Trophoblast cell (in vitro differentiated cells and primary cell): ENCODE measurements around the gene CFAP46.

ENCODE experiments used
- DNase-seq, 2 donors: peaks; one replicate each; pipeline ENCODE4 v3.0.0-alpha.2; 2016
- H2AFZ ChIP-seq: 2 replicates; pipeline ENCODE4 v1.6.1; 2013; ENCODE audit warnings: low read length, moderate library complexity, mild to moderate bottlenecking; ENCODE audit not compliant: insufficient read depth, poor library complexity
- H2AK5ac ChIP-seq: 2 replicates; pipeline ENCODE4 v1.6.1; 2013; ENCODE audit warnings: mild to moderate bottlenecking, low read length
- H2BK120ac ChIP-seq: 2 replicates; pipeline ENCODE4 v1.6.1; 2013; ENCODE audit warnings: low read length, mild to moderate bottlenecking, moderate library complexity; ENCODE audit not compliant: insufficient read depth, poor library complexity
- H2BK12ac ChIP-seq: 2 replicates; pipeline ENCODE4 v1.6.1; 2013; ENCODE audit warnings: mild to moderate bottlenecking, low read length, moderate library complexity
- H2BK5ac ChIP-seq: 2 replicates; pipeline ENCODE4 v1.6.1; 2013; ENCODE audit warnings: low read length, low read depth, moderate library complexity, mild to moderate bottlenecking; ENCODE audit not compliant: poor library complexity
- H3K14ac ChIP-seq: 2 replicates; pipeline ENCODE4 v1.6.1; 2013; ENCODE audit warnings: mild to moderate bottlenecking, low read length
- H3K18ac ChIP-seq: 2 replicates; pipeline ENCODE4 v1.6.1; 2013; ENCODE audit warnings: mild to moderate bottlenecking, low read length
- H3K23ac ChIP-seq: 2 replicates; pipeline ENCODE4 v1.6.1; 2013; ENCODE audit warnings: low read length
- H3K27ac ChIP-seq: 2 replicates; pipeline ENCODE4 v1.5.1; 2013; ENCODE audit warnings: low read depth, mild to moderate bottlenecking, inconsistent platforms, low read length, moderate library complexity
- H3K27me3 ChIP-seq: 2 replicates; pipeline ENCODE4 v1.6.1; 2013; ENCODE audit warnings: inconsistent platforms, mild to moderate bottlenecking, low read length, moderate library complexity; ENCODE audit not compliant: insufficient read depth
- H3K36me3 ChIP-seq, 2 experiments: 1 replicate in 1 of 2; 2 replicates in 1 of 2; pipeline ENCODE4 v1.6.1; 2013; ENCODE audit warnings: low read length in 2 of 2, mild to moderate bottlenecking in 2 of 2, moderate library complexity in 1 of 2; ENCODE audit not compliant: insufficient read depth in 2 of 2, control insufficient read depth in 1 of 2
- H3K4ac ChIP-seq: 2 replicates; pipeline ENCODE4 v1.6.1; 2013; ENCODE audit warnings: low read depth, mild to moderate bottlenecking, low read length, moderate library complexity
- H3K4me1 ChIP-seq, 2 experiments: 1 replicate in 1 of 2; 2 replicates in 1 of 2; pipeline ENCODE4 v1.6.1; 2013; ENCODE audit warnings: low read length in 2 of 2, mild to moderate bottlenecking in 2 of 2, moderate library complexity in 1 of 2; ENCODE audit not compliant: insufficient read depth in 2 of 2, control insufficient read depth in 1 of 2
- H3K4me2 ChIP-seq: 2 replicates; pipeline ENCODE4 v1.6.1; 2013; ENCODE audit warnings: inconsistent platforms, mild to moderate bottlenecking, low read length, moderate library complexity
- H3K4me3 ChIP-seq: 2 replicates; pipeline ENCODE4 v1.5.1; 2013; ENCODE audit warnings: mild to moderate bottlenecking, low read depth, low read length, inconsistent platforms
- H3K79me1 ChIP-seq: one replicate; pipeline ENCODE4 v1.6.1; 2013; ENCODE audit warnings: low read length
- H3K79me2 ChIP-seq: 2 replicates; pipeline ENCODE4 v1.6.1; 2013; ENCODE audit warnings: low read length, mild to moderate bottlenecking; ENCODE audit not compliant: control insufficient read depth, insufficient read depth, poor library complexity
- H3K9ac ChIP-seq: 2 replicates; pipeline ENCODE4 v1.6.1; 2013; ENCODE audit warnings: mild to moderate bottlenecking, low read length
- H3K9me3 ChIP-seq: 2 replicates; pipeline ENCODE4 v1.6.1; 2013; ENCODE audit warnings: low read depth, mild to moderate bottlenecking, control low read depth, inconsistent platforms, low read length; ENCODE audit not compliant: insufficient read depth
- H4K12ac ChIP-seq: 2 replicates; pipeline ENCODE4 v1.6.1; 2013; ENCODE audit warnings: low read depth, mild to moderate bottlenecking, low read length, moderate library complexity
- H4K8ac ChIP-seq: 2 replicates; pipeline ENCODE4 v1.6.1; 2013; ENCODE audit warnings: low read depth, mild to moderate bottlenecking, low read length, moderate library complexity
- H4K91ac ChIP-seq: one replicate; pipeline ENCODE4 v1.6.1; 2013; ENCODE audit warnings: low read depth, mild to moderate bottlenecking, low read length, moderate library complexity
- WGBS: extraction: QIAGEN DNeasy Blood & Tissue Kit; methylation state at CpG from one replicate; pipeline ENCODE4 v1.1.7; 2013; ENCODE audit warnings: missing lambda C conversion rate; ENCODE audit not compliant: insufficient read length, insufficient coverage; ENCODE audit errors: extremely low coverage; 5-methylcytosine and 5-hydroxymethylcytosine counted together

The CFAP46 gene

GRCh38 chr10:132884691-132885271, 57.6 kb downstream of the CFAP46 start:
- H2BK12ac ChIP-seq: no peak overlapping the region
- H3K27ac ChIP-seq: no peak overlapping the region
- H4K12ac ChIP-seq: no peak overlapping the region
- peaks cover 0 to 2% of the 10 kb centered on the region in 2 experiments for H3K4me1 ChIP-seq
- H3K18ac ChIP-seq: no peak overlapping the region
- H2BK5ac ChIP-seq: no peak overlapping the region
- no peak for DNase-seq
- H3K23ac ChIP-seq: no peak overlapping the region
- H3K9ac ChIP-seq: no peak overlapping the region
- no peak overlapping the region for H4K8ac ChIP-seq
- H3K4me2 ChIP-seq: no peak overlapping the region
- no peak overlapping the region for H3K4me3 ChIP-seq
- H3K36me3 ChIP-seq: no peaks in the 10 kb centered on the region
- no peak overlapping the region for H3K4ac ChIP-seq
- H4K91ac ChIP-seq: no peak overlapping the region
- no peak overlapping the region for H2AK5ac ChIP-seq
- no peaks in the 10 kb centered on the region for H3K27me3 ChIP-seq
- no peaks in the 10 kb centered on the region for H3K79me1 ChIP-seq
- no CpG with 5 or more reads among the region's 28 CpGs for WGBS
- H3K14ac ChIP-seq: no peak overlapping the region
- H2BK120ac ChIP-seq: no peak overlapping the region
- H3K9me3 ChIP-seq: peaks cover 6% of the 10 kb centered on the region
- no peaks in the 10 kb centered on the region for H3K79me2 ChIP-seq
- no peak overlapping the region for H2AFZ ChIP-seq

GRCh38 chr10:132884041-132884440, 58.3 kb downstream of the CFAP46 start:
- no peak overlapping the region for H2BK120ac ChIP-seq
- no peak overlapping the region for H4K91ac ChIP-seq
- H3K4me2 ChIP-seq: no peak overlapping the region
- no peak overlapping the region for H3K27ac ChIP-seq
- H4K12ac ChIP-seq: no peak overlapping the region
- H3K4me3 ChIP-seq: no peak overlapping the region
- H2BK5ac ChIP-seq: no peak overlapping the region
- no peak overlapping the region for H4K8ac ChIP-seq
- no peaks in the 10 kb centered on the region for H3K36me3 ChIP-seq
- WGBS: no CpG with 5 or more reads among the region's 18 CpGs
- no peaks in the 10 kb centered on the region for H3K79me1 ChIP-seq
- H3K23ac ChIP-seq: no peak overlapping the region
- DNase-seq: no peak
- H3K9ac ChIP-seq: no peak overlapping the region
- H2BK12ac ChIP-seq: no peak overlapping the region
- H3K4me1 ChIP-seq: no peaks in the 10 kb centered on the region
- no peaks in the 10 kb centered on the region for H3K27me3 ChIP-seq
- no peak overlapping the region for H3K14ac ChIP-seq
- no peak overlapping the region for H3K4ac ChIP-seq
- no peaks in the 10 kb centered on the region for H3K79me2 ChIP-seq
- peaks cover 3% of the 10 kb centered on the region for H3K9me3 ChIP-seq
- H2AFZ ChIP-seq: no peak overlapping the region
- no peak overlapping the region for H3K18ac ChIP-seq
- H2AK5ac ChIP-seq: no peak overlapping the region

- no peak overlapping the region for H2BK5ac ChIP-seq
- H3K4ac ChIP-seq: no peak overlapping the region
- H3K79me1 ChIP-seq: no peaks in the 10 kb centered on the region
- H3K36me3 ChIP-seq: no peaks in the 10 kb centered on the region
- H3K4me2 ChIP-seq: no peak overlapping the region
- no peak overlapping the region for H3K23ac ChIP-seq
- H3K9ac ChIP-seq: no peak overlapping the region
- H3K18ac ChIP-seq: no peak overlapping the region
- H3K9me3 ChIP-seq: peaks cover 3% of the 10 kb centered on the region
- no peak overlapping the region for H2AK5ac ChIP-seq
- H3K27ac ChIP-seq: no peak overlapping the region
- no peaks in the 10 kb centered on the region for H3K27me3 ChIP-seq
- no peak overlapping the region for H3K14ac ChIP-seq
- DNase-seq: no peak
- no peak overlapping the region for H4K12ac ChIP-seq
- H4K91ac ChIP-seq: no peak overlapping the region
- no peak overlapping the region for H2BK12ac ChIP-seq
- no CpG with 5 or more reads among the region's 20 CpGs for WGBS
- no peaks in the 10 kb centered on the region for H3K4me1 ChIP-seq
- H2BK120ac ChIP-seq: no peak overlapping the region
- no peaks in the 10 kb centered on the region for H3K79me2 ChIP-seq
- no peak overlapping the region for H3K4me3 ChIP-seq
- H2AFZ ChIP-seq: no peak overlapping the region
- H4K8ac ChIP-seq: no peak overlapping the region
These were observed 58.9 kb downstream of the CFAP46 start for GRCh38 chr10:132883391-132883881.

- Histone ChIP-seq H3K79me2 (no peaks in the 10 kb centered on the region), H4K8ac (no peak overlapping the region), H3K4ac (no peak overlapping the region), H3K4me3 (peak overlapping the region; percentile 60), H4K91ac (no peak overlapping the region), H2BK120ac (no peak overlapping the region), H3K79me1 (no peaks in the 10 kb centered on the region), H3K36me3 (no peaks in the 10 kb centered on the region), H3K27ac (no peak overlapping the region), H2BK12ac (no peak overlapping the region), H3K18ac (no peak overlapping the region), H3K9me3 (peaks cover 3% of the 10 kb centered on the region), H2BK5ac (no peak overlapping the region), H3K14ac (no peak overlapping the region), H2AK5ac (no peak overlapping the region), H2AFZ (no peak overlapping the region), H4K12ac (no peak overlapping the region), H3K9ac (no peak overlapping the region), H3K4me1 (no peaks in the 10 kb centered on the region), H3K23ac (no peak overlapping the region), H3K27me3 (no peaks in the 10 kb centered on the region), H3K4me2 (no peak overlapping the region)
- DNase-seq: no peak
- 100% methylated on average over 1 of the region's 18 CpGs for WGBS
These were observed 60.1 kb downstream of the CFAP46 start for GRCh38 chr10:132882069-132882951.
